MCF 10A (cell line): ENCODE results near the gene RASSF8. TPM values are rescaled to one million over a fixed set of nuclear protein-coding genes. Genes with fewer than 3 reads are reported as not detected.

Source experiments
- BruUV-seq: library from RNA; stranded (reverse); fragments of 400-500 nt; replicated peaks from 2 replicates; lab custom pipeline; 2021; lab: Mats Ljungman, UMichigan
- CTCF ChIA-PET: fragments of 300-600 bp; sonication (Branson Sonifier 250); formaldehyde crosslinking; extraction: SDS; loops from one replicate; lab custom pipeline; 2021; ENCODE audit warnings: antibody characterized with exemption, inconsistent platforms; lab: Yijun Ruan, JAX
- POLR2A ChIA-PET: fragments of 300-600, 350-650 bp; sonication (Branson Sonifier 250); formaldehyde crosslinking; extraction: SDS; loops from one replicate; lab custom pipeline; 2020; ENCODE audit warnings: antibody characterized with exemption, inconsistent platforms; lab: Yijun Ruan, JAX
- DNase-seq: peaks from one replicate; pipeline ENCODE4 v3.0.0-alpha.2; 2018; ENCODE audit not compliant: unreplicated experiment
- H3K27ac Mint-ChIP-seq: one replicate; pipeline ENCODE4 v1.8.0; 2022; ENCODE audit warnings: mild to moderate bottlenecking, low read depth, mixed read lengths; ENCODE audit not compliant: unreplicated experiment
- H3K27me3 Mint-ChIP-seq: one replicate; pipeline ENCODE4 v1.8.0; 2022; ENCODE audit warnings: mixed read lengths; ENCODE audit not compliant: insufficient read depth, unreplicated experiment
- H3K36me3 Mint-ChIP-seq: one replicate; pipeline ENCODE4 v1.8.0; 2022; ENCODE audit warnings: mild to moderate bottlenecking, moderate library complexity, mixed read lengths; ENCODE audit not compliant: insufficient read depth, unreplicated experiment
- H3K4me1 Mint-ChIP-seq: one replicate; pipeline ENCODE4 v1.8.0; 2022; ENCODE audit warnings: mixed read lengths; ENCODE audit not compliant: insufficient read depth, unreplicated experiment
- H3K4me3 Mint-ChIP-seq: one replicate; pipeline ENCODE4 v1.8.0; 2022; ENCODE audit warnings: mild to moderate bottlenecking, moderate library complexity, mixed read lengths; ENCODE audit not compliant: unreplicated experiment
- H3K9me3 Mint-ChIP-seq: one replicate; pipeline ENCODE4 v1.8.0; 2022; ENCODE audit warnings: mixed read lengths; ENCODE audit not compliant: unreplicated experiment
- intact Hi-C: fragments of 100-400 bp; cut with micrococcal nuclease; formaldehyde crosslinking; loops from 2 replicates; pipeline ENCODE4 v1.14.1; 2022
- total RNA-seq: library from RNA; stranded (reverse); gene quantifications from 2 replicates; pipeline ENCODE4 v1.2.3, GENCODE V29; 2022
- TF ChIP-seq, protein P1 (sequence below): fragments of 200-600 bp; IDR thresholded peaks from one replicate; pipeline ENCODE4 v1.8.0; 2022; ENCODE audit warnings: antibody characterized with exemption, mild to moderate bottlenecking; ENCODE audit not compliant: unreplicated experiment

Gene RASSF8
- total RNA-seq, 1 experiment from 2014 or later, result 52.9 TPM

DNA sequence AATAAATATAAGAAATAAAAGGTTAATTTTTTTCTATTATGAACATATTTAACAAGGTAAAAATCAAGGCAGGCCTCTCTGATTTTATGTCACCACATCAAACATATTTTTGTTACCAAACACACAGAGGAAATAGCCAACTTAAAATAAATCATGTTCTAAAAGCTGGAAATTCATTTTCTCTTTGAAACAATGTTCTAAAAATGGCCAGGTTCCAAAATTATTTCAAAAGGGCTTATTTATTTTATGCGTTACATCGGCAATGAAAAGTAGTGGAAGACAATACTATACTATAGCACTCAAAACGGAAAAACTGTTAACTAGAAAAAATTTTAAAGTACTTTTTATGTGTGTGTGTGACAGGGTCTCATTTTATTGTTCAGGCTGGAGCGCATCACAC lies 24.0 kb upstream of the RASSF8 start:
- Mint-ChIP-seq H3K4me1 (peaks cover 8% of the 10 kb centered on the region), H3K9me3 (no peaks in the 10 kb centered on the region), H3K27me3 (no peaks in the 10 kb centered on the region), H3K4me3 (no peak overlapping the region), H3K36me3 (no peaks in the 10 kb centered on the region), H3K27ac (no peak overlapping the region)
- intact Hi-C loops, result no loop called here
- POLR2A ChIA-PET, result interaction anchor here (0.7 kb wide), 1 partner anchor 190 kb away, joined by 3 read pairs; no protein-coding TSS in a partner anchor
- TF ChIP-seq, protein P1, sequence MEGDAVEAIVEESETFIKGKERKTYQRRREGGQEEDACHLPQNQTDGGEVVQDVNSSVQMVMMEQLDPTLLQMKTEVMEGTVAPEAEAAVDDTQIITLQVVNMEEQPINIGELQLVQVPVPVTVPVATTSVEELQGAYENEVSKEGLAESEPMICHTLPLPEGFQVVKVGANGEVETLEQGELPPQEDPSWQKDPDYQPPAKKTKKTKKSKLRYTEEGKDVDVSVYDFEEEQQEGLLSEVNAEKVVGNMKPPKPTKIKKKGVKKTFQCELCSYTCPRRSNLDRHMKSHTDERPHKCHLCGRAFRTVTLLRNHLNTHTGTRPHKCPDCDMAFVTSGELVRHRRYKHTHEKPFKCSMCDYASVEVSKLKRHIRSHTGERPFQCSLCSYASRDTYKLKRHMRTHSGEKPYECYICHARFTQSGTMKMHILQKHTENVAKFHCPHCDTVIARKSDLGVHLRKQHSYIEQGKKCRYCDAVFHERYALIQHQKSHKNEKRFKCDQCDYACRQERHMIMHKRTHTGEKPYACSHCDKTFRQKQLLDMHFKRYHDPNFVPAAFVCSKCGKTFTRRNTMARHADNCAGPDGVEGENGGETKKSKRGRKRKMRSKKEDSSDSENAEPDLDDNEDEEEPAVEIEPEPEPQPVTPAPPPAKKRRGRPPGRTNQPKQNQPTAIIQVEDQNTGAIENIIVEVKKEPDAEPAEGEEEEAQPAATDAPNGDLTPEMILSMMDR, result no peak
- DNase-seq, result no peak
- no TSS peak for BruUV-seq
- CTCF ChIA-PET, result interaction anchor here (0.6 kb wide), 1 partner anchor 352 kb away, joined by 3 read pairs; no protein-coding TSS in a partner anchor

DNA sequence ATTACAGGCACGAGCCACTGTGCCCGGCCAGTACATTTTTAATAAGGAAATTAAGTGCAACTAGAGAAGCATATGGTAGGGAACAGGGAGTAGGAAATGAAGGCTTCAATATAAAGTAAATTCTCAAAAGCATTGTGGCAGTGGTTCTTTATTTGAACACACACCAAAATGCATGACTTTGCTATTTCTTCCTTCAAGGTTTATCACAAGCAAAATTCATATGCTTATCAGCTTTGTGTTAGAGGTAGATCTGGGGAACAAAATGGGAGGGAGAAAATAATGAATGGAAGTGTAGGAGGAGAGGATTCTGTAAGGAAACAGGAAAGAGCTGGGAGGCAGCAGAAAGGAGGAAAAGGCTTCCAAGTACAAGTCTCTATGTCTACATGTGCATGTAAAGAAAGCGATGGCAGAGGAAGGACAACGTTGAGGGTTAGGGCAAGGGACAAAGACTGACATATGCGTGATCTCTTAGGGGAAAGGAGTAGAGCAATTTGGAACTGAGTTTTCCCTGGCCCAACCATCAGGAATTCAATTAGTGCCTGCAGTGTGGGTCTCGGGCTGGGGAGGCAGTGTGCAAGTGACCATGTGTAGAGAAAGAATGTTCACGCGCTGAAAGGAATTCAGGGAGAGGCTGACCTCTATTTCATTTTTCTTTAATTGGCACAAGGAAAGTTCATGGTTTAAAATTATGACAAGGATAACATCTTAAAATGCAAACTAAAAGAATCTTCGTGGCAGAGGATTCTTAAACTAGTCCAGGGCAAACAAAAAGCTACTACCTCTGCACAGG lies 22.9 kb upstream of the RASSF8 start:
- no peaks in the 10 kb centered on the region for H3K9me3 Mint-ChIP-seq

DNA sequence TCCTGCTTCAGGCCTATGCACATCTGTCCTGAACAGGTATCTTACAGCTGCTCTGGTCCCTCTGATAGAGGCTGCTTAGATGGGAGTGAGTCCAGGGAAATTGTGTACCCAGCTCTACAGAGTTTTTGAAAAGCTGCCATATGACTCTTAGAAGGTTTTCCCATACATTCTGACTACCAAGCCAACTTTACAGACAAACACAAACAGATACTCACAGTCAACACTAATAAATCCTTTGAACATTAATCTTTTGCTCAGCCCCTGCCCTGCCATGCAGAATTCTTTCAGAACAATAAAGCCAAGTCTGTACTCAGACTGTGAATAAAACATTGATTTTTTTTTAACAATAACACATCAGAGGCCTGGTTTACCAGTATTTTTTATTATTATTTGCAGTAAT lies 21.4 kb upstream of the RASSF8 start:
- no peaks in the 10 kb centered on the region for H3K27me3 Mint-ChIP-seq
- intact Hi-C loops, result no loop called here

More for the DNA sequence above, 22.9 kb upstream of the RASSF8 start:
- TF ChIP-seq, protein P1, result no peak
- DNase-seq, result no peak
- peaks cover 6% of the 10 kb centered on the region for H3K4me1 Mint-ChIP-seq
- no peaks in the 10 kb centered on the region for H3K27me3 Mint-ChIP-seq
- intact Hi-C loops, result no loop called here
- H3K4me3 Mint-ChIP-seq, result no peak overlapping the region
- ChIA-PET CTCF (interaction anchor here (0.6 to 0.9 kb wide), 2 partner anchors 353 to 499 kb away, joined by 3 read pairs; no protein-coding TSS in a partner anchor), POLR2A (no interaction called here)
- H3K36me3 Mint-ChIP-seq, result no peaks in the 10 kb centered on the region
- no peak overlapping the region for H3K27ac Mint-ChIP-seq
- no TSS peak for BruUV-seq

DNA sequence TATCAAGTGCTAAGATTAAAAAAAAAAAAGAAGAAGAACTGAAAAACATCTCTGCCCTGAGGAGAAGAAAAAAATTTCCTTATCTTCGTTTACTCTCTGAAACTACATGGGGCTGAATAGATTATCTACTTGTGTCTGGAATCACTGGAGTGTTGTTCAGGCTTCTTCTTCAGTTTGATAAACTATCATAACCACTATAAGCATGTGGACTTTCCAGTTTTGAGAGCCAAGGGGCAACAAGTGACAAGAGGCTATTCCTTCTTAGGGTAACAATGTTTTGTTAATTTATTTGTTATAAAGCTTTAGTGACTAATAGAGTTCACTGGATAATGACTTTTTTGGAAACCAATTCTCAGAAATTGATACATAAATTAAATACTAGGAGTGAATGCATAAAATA lies 19.9 kb upstream of the RASSF8 start:
- TF ChIP-seq, protein P1, result no peak
- Mint-ChIP-seq H3K4me3 (no peak overlapping the region), H3K4me1 (peaks cover 6% of the 10 kb centered on the region), H3K27ac (no peak overlapping the region), H3K27me3 (no peaks in the 10 kb centered on the region), H3K9me3 (no peaks in the 10 kb centered on the region), H3K36me3 (no peaks in the 10 kb centered on the region)
- ChIA-PET POLR2A (no interaction called here), CTCF (no interaction called here)
- no peak for DNase-seq
- BruUV-seq, result no TSS peak
- intact Hi-C loops, result no loop called here

More for the DNA sequence above, 21.4 kb upstream of the RASSF8 start:
- no TSS peak for BruUV-seq
- CTCF ChIA-PET, result no interaction called here
- Mint-ChIP-seq H3K4me3 (no peak overlapping the region), H3K4me1 (peaks cover 6% of the 10 kb centered on the region), H3K36me3 (no peaks in the 10 kb centered on the region), H3K9me3 (no peaks in the 10 kb centered on the region), H3K27ac (no peak overlapping the region)
- POLR2A ChIA-PET, result interaction anchor here (0.6 kb wide), 1 partner anchor 41 kb away, joined by 3 read pairs; no protein-coding TSS in a partner anchor
- TF ChIP-seq, protein P1, result no peak
- no peak for DNase-seq
